GM13976 (cell line): ENCODE measurements around the gene TNIP2.

Experiments used
- DNase-seq: peaks from one replicate; pipeline ENCODE4 v3.0.0; 2012; ENCODE audit warnings: low spot score
- CTCF ChIP-seq: IDR thresholded peaks from 2 replicates; pipeline ENCODE4 v1.5.1; 2012; ENCODE audit warnings: borderline replicate concordance, mild to moderate bottlenecking; ENCODE audit not compliant: insufficient read depth; ENCODE audit errors: extremely low read depth, missing control alignments, control extremely low read depth
- in situ Hi-C: fragments of 300-500 bp; cut with MboI; formaldehyde crosslinking; loops from one replicate; pipeline ENCODE4 v1.12.0; 2022; ENCODE audit warnings: low sequenced_read_pairs, mixed read lengths, inconsistent platforms; ENCODE audit not compliant: unreplicated experiment

The TNIP2 gene

GRCh38 chr4:2792711-2793585 lies 36.8 kb upstream of the TNIP2 start, which contains the start of gene SH3BP2:
SH3BP2 (plus strand) TSS chr4:2793085; CDS start chr4:2820618, 27,533 bp downstream.
- in situ Hi-C loops: no loop called here
- peak; percentile 91 for DNase-seq
- no peak for TF ChIP-seq CTCF

- TF ChIP-seq CTCF: no peak
- DNase-seq: no peak
- in situ Hi-C loops: no loop called here
Observed at GRCh38 chr4:2792396-2792710, 36.2 kb upstream of the TNIP2 start.

- no peak for DNase-seq
- no peak for TF ChIP-seq CTCF
- in situ Hi-C loops: no loop called here
Observed at GRCh38 chr4:2791518-2792395, 35.6 kb upstream of the TNIP2 start.

- no peak for DNase-seq
- in situ Hi-C loops: no loop called here
- no peak for TF ChIP-seq CTCF
Observed at GRCh38 chr4:2790583-2791517, 34.7 kb upstream of the TNIP2 start.

- no peak for TF ChIP-seq CTCF
- DNase-seq: no peak
- in situ Hi-C loops: no loop called here
Observed at GRCh38 chr4:2789793-2790582, 33.9 kb upstream of the TNIP2 start.
